Trophoblast cell (in vitro differentiated cells and primary cell): ENCODE measurements around the gene PLLP.

ENCODE experiments used
- DNase-seq, 2 donors: peaks; one replicate each; pipeline ENCODE4 v3.0.0-alpha.2; 2016
- H2AFZ ChIP-seq: 2 replicates; pipeline ENCODE4 v1.6.1; 2013; ENCODE audit warnings: low read length, moderate library complexity, mild to moderate bottlenecking; ENCODE audit not compliant: insufficient read depth, poor library complexity
- H2AK5ac ChIP-seq: 2 replicates; pipeline ENCODE4 v1.6.1; 2013; ENCODE audit warnings: mild to moderate bottlenecking, low read length
- H2BK120ac ChIP-seq: 2 replicates; pipeline ENCODE4 v1.6.1; 2013; ENCODE audit warnings: low read length, mild to moderate bottlenecking, moderate library complexity; ENCODE audit not compliant: insufficient read depth, poor library complexity
- H2BK12ac ChIP-seq: 2 replicates; pipeline ENCODE4 v1.6.1; 2013; ENCODE audit warnings: mild to moderate bottlenecking, low read length, moderate library complexity
- H2BK5ac ChIP-seq: 2 replicates; pipeline ENCODE4 v1.6.1; 2013; ENCODE audit warnings: low read length, low read depth, moderate library complexity, mild to moderate bottlenecking; ENCODE audit not compliant: poor library complexity
- H3K14ac ChIP-seq: 2 replicates; pipeline ENCODE4 v1.6.1; 2013; ENCODE audit warnings: mild to moderate bottlenecking, low read length
- H3K18ac ChIP-seq: 2 replicates; pipeline ENCODE4 v1.6.1; 2013; ENCODE audit warnings: mild to moderate bottlenecking, low read length
- H3K23ac ChIP-seq: 2 replicates; pipeline ENCODE4 v1.6.1; 2013; ENCODE audit warnings: low read length
- H3K27ac ChIP-seq: 2 replicates; pipeline ENCODE4 v1.5.1; 2013; ENCODE audit warnings: low read depth, mild to moderate bottlenecking, inconsistent platforms, low read length, moderate library complexity
- H3K27me3 ChIP-seq: 2 replicates; pipeline ENCODE4 v1.6.1; 2013; ENCODE audit warnings: inconsistent platforms, mild to moderate bottlenecking, low read length, moderate library complexity; ENCODE audit not compliant: insufficient read depth
- H3K36me3 ChIP-seq, 2 experiments: 1 replicate in 1 of 2; 2 replicates in 1 of 2; pipeline ENCODE4 v1.6.1; 2013; ENCODE audit warnings: low read length in 2 of 2, mild to moderate bottlenecking in 2 of 2, moderate library complexity in 1 of 2; ENCODE audit not compliant: insufficient read depth in 2 of 2, control insufficient read depth in 1 of 2
- H3K4ac ChIP-seq: 2 replicates; pipeline ENCODE4 v1.6.1; 2013; ENCODE audit warnings: low read depth, mild to moderate bottlenecking, low read length, moderate library complexity
- H3K4me1 ChIP-seq, 2 experiments: 1 replicate in 1 of 2; 2 replicates in 1 of 2; pipeline ENCODE4 v1.6.1; 2013; ENCODE audit warnings: low read length in 2 of 2, mild to moderate bottlenecking in 2 of 2, moderate library complexity in 1 of 2; ENCODE audit not compliant: insufficient read depth in 2 of 2, control insufficient read depth in 1 of 2
- H3K4me2 ChIP-seq: 2 replicates; pipeline ENCODE4 v1.6.1; 2013; ENCODE audit warnings: inconsistent platforms, mild to moderate bottlenecking, low read length, moderate library complexity
- H3K4me3 ChIP-seq: 2 replicates; pipeline ENCODE4 v1.5.1; 2013; ENCODE audit warnings: mild to moderate bottlenecking, low read depth, low read length, inconsistent platforms
- H3K79me1 ChIP-seq: one replicate; pipeline ENCODE4 v1.6.1; 2013; ENCODE audit warnings: low read length
- H3K79me2 ChIP-seq: 2 replicates; pipeline ENCODE4 v1.6.1; 2013; ENCODE audit warnings: low read length, mild to moderate bottlenecking; ENCODE audit not compliant: control insufficient read depth, insufficient read depth, poor library complexity
- H3K9ac ChIP-seq: 2 replicates; pipeline ENCODE4 v1.6.1; 2013; ENCODE audit warnings: mild to moderate bottlenecking, low read length
- H3K9me3 ChIP-seq: 2 replicates; pipeline ENCODE4 v1.6.1; 2013; ENCODE audit warnings: low read depth, mild to moderate bottlenecking, control low read depth, inconsistent platforms, low read length; ENCODE audit not compliant: insufficient read depth
- H4K12ac ChIP-seq: 2 replicates; pipeline ENCODE4 v1.6.1; 2013; ENCODE audit warnings: low read depth, mild to moderate bottlenecking, low read length, moderate library complexity
- H4K8ac ChIP-seq: 2 replicates; pipeline ENCODE4 v1.6.1; 2013; ENCODE audit warnings: low read depth, mild to moderate bottlenecking, low read length, moderate library complexity
- H4K91ac ChIP-seq: one replicate; pipeline ENCODE4 v1.6.1; 2013; ENCODE audit warnings: low read depth, mild to moderate bottlenecking, low read length, moderate library complexity
- WGBS: extraction: QIAGEN DNeasy Blood & Tissue Kit; methylation state at CpG from one replicate; pipeline ENCODE4 v1.1.7; 2013; ENCODE audit warnings: missing lambda C conversion rate; ENCODE audit not compliant: insufficient read length, insufficient coverage; ENCODE audit errors: extremely low coverage; 5-methylcytosine and 5-hydroxymethylcytosine counted together

PLLP gene

DNA sequence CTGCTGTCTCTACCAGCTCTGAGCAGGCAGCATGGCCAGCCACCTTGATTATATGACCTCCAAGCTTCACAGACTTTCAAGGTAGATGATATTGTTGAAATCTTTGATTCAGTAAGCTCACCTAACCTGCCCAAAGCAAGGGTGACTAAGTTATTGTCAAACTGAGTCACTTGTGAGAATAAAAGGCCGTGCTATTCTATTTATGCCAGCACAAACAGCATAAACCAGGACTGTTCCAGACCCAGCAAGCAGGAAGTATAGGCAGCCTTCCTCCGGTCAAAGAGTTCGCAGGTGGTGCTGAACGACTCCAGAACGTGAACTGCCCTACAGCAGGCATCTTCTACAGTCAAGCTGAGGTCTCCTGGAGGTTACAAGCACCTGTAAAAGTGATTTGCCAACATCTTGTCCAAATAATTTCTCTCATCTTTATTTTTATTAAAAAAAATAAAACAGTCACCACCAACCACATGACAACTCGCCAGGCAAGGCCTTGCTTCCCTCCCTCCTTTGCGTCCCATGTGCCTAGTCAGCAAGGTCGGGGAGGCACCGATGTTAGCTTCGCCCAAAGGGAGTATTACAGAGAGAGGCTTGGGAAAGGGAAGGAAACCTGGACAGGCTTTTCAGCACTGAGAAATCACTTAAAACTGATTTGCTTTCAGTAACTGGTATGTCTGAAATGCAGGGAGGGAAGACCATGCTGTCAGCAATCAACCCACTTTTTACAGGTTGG, 28.6 kb downstream of the PLLP start:
- Histone ChIP-seq H3K36me3 (peaks cover 13 to 17% of the 10 kb centered on the region in 2 experiments), H3K4me1 (peaks cover 8 to 9% of the 10 kb centered on the region in 2 experiments), H3K14ac (no peak overlapping the region), H2AFZ (no peak overlapping the region), H3K9ac (no peak overlapping the region), H3K9me3 (peaks cover 2% of the 10 kb centered on the region), H4K91ac (no peak overlapping the region), H2BK5ac (no peak overlapping the region), H3K79me1 (peaks cover 4% of the 10 kb centered on the region), H2BK120ac (no peak overlapping the region), H2BK12ac (no peak overlapping the region), H3K27me3 (no peaks in the 10 kb centered on the region), H3K4me3 (no peak overlapping the region), H2AK5ac (no peak overlapping the region), H4K8ac (no peak overlapping the region), H4K12ac (no peak overlapping the region), H3K27ac (no peak overlapping the region), H3K79me2 (no peaks in the 10 kb centered on the region), H3K4ac (no peak overlapping the region), H3K4me2 (no peak overlapping the region), H3K18ac (no peak overlapping the region), H3K23ac (no peak overlapping the region)
- no peak for DNase-seq
- no CpG with 5 or more reads among the region's 10 CpGs for WGBS

DNA sequence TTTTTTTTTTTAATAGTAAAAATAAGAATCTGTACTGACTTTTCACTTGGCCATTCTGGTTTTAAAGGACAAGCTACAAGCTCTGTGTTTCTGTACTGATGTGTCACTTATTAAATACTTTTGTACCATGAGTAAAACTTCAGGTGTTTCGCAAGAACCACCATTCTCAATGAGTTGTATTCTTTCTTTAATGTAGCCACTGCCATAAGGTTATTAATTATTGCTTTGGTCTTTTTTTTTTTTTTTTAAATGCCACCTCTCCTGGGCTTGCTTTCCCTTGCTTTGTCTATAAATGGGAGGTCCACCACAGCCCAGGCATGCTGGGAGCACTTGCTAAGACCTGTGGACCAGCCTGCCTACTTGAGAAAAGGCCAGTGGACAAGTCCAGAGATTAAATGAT, 31.0 kb downstream of the PLLP start:
- Histone ChIP-seq H3K79me1 (no peaks in the 10 kb centered on the region), H3K9ac (no peak overlapping the region), H3K4me3 (no peak overlapping the region), H4K91ac (no peak overlapping the region), H2BK120ac (no peak overlapping the region), H3K27ac (no peak overlapping the region), H4K8ac (no peak overlapping the region), H2AFZ (no peak overlapping the region), H3K36me3 (peaks cover 21 to 33% of the 10 kb centered on the region in 2 experiments), H2AK5ac (no peak overlapping the region), H4K12ac (no peak overlapping the region), H3K4me1 (no peaks in the 10 kb centered on the region), H3K79me2 (no peaks in the 10 kb centered on the region), H2BK12ac (no peak overlapping the region), H3K18ac (no peak overlapping the region), H3K9me3 (peaks cover 2% of the 10 kb centered on the region), H3K4me2 (no peak overlapping the region), H3K14ac (no peak overlapping the region), H3K4ac (no peak overlapping the region), H3K23ac (no peak overlapping the region), H3K27me3 (no peaks in the 10 kb centered on the region), H2BK5ac (no peak overlapping the region)
- WGBS, result no CpG with 5 or more reads among the region's 1 CpG
- DNase-seq, result peak in 1 of 2 donors; percentile 14

DNA sequence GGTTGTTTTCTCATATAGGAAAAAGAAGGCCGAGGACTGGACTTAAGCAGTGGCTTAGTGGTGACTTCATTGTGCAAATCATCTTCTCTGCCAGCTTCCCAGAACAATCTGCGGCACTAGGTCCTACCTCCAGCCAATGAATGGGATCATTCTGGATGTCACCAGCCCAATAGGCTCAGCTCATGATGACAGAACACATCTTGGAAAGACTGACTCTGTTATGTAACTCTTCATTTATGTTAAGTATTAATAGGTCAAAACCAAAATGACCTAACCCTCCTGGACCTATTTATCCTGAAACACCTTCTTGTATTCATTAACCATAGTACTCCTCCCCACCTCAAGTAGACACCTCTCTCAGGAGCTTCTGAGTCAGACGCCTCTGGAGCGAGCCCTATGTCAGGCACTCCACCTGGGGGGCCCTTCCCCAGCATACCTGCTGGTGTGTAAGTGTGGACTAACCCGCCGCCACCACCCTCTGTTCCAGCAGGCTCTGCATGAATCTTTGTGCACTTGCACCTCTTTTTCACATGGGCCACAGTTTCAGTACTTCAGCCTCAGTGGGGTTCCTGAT, 32.2 kb downstream of the PLLP start:
- no peaks in the 10 kb centered on the region for H3K79me1 ChIP-seq
- no peak overlapping the region for H4K12ac ChIP-seq
- H3K4me3 ChIP-seq, result no peak overlapping the region
- no peak overlapping the region for H3K18ac ChIP-seq
- whole genome bisulfite sequencing, result no CpG with 5 or more reads among the region's 6 CpGs
- no peak overlapping the region for H3K14ac ChIP-seq
- no peaks in the 10 kb centered on the region for H3K27me3 ChIP-seq
- H3K4me2 ChIP-seq, result no peak overlapping the region
- no peak overlapping the region for H4K8ac ChIP-seq
- H3K9ac ChIP-seq, result no peak overlapping the region
- DNase-seq, result no peak
- H3K27ac ChIP-seq, result no peak overlapping the region
- H3K23ac ChIP-seq, result no peak overlapping the region
- no peaks in the 10 kb centered on the region for H3K79me2 ChIP-seq
- peaks cover 2% of the 10 kb centered on the region for H3K9me3 ChIP-seq
- no peak overlapping the region for H2AFZ ChIP-seq
- no peak overlapping the region for H2BK5ac ChIP-seq
- H3K4ac ChIP-seq, result no peak overlapping the region
- peaks cover 21 to 33% of the 10 kb centered on the region in 2 experiments for H3K36me3 ChIP-seq
- H2AK5ac ChIP-seq, result no peak overlapping the region
- H3K4me1 ChIP-seq, result no peaks in the 10 kb centered on the region
- no peak overlapping the region for H2BK120ac ChIP-seq
- no peak overlapping the region for H4K91ac ChIP-seq
- H2BK12ac ChIP-seq, result no peak overlapping the region

DNA sequence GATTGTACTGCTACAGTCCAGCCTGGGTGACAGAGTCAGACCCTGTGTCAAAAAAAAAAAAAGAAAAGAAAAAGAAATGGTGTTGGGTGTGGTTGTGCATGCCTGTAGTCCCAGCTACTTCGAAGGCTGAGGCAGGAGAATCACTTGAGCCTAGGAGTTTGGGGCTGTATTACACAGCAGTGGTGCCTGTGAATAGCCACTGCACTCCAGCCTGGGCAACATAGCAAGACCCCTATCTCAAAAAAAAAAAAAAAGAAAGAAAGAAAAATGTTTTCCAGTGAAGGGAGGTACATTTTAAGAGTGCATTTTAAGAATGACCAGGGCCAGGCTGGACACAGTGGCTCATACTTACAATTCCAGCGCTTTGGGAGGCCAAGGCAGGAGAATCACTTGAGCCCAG, 33.1 kb downstream of the PLLP start:
- H4K12ac ChIP-seq, result no peak overlapping the region
- H4K91ac ChIP-seq, result no peak overlapping the region
- no peaks in the 10 kb centered on the region for H3K27me3 ChIP-seq
- no peak overlapping the region for H3K14ac ChIP-seq
- no peak overlapping the region for H3K4ac ChIP-seq
- H2BK12ac ChIP-seq, result no peak overlapping the region
- no peak overlapping the region for H3K9ac ChIP-seq
- no peak for DNase-seq
- peaks cover 21 to 33% of the 10 kb centered on the region in 2 experiments for H3K36me3 ChIP-seq
- H3K4me3 ChIP-seq, result no peak overlapping the region
- H3K27ac ChIP-seq, result no peak overlapping the region
- peaks cover 2% of the 10 kb centered on the region for H3K9me3 ChIP-seq
- no peak overlapping the region for H3K23ac ChIP-seq
- no peaks in the 10 kb centered on the region for H3K79me1 ChIP-seq
- H2BK120ac ChIP-seq, result no peak overlapping the region
- H3K18ac ChIP-seq, result no peak overlapping the region
- H3K79me2 ChIP-seq, result no peaks in the 10 kb centered on the region
- H4K8ac ChIP-seq, result no peak overlapping the region
- H2AK5ac ChIP-seq, result no peak overlapping the region
- H2BK5ac ChIP-seq, result no peak overlapping the region
- no peaks in the 10 kb centered on the region for H3K4me1 ChIP-seq
- H3K4me2 ChIP-seq, result no peak overlapping the region
- no CpG with 5 or more reads among the region's 2 CpGs for WGBS
- no peak overlapping the region for H2AFZ ChIP-seq
